ENCODE results near the gene PRSS16.

PRSS16 gene

GRCh38 chr6:27283279-27283678, 35.8 kb downstream of the PRSS16 start:
- DNase-seq (ENCODE audit: low read depth, low spot score) = no peak

GRCh38 chr6:27286141-27286540, 38.6 kb downstream of the PRSS16 start:
- no peak for DNase-seq (ENCODE audit: low read depth, low spot score)

GRCh38 chr6:27287751-27288135, 40.2 kb downstream of the PRSS16 start:
- DNase-seq (ENCODE audit: low read depth, low spot score) = no peak

- DNase-seq (ENCODE audit: low read depth, low spot score) = no peak
These were observed 40.9 kb downstream of the PRSS16 start for GRCh38 chr6:27288136-27289044.

GRCh38 chr6:27290065-27290849, 42.8 kb downstream of the PRSS16 start:
- DNase-seq (ENCODE audit: low read depth, low spot score) = no peak

GRCh38 chr6:27290850-27291208, 43.3 kb downstream of the PRSS16 start:
- DNase-seq (ENCODE audit: low read depth, low spot score) = no peak

GRCh38 chr6:27293436-27294098, 46.1 kb downstream of the PRSS16 start:
- no peak for DNase-seq (ENCODE audit: low read depth, low spot score)

GRCh38 chr6:27294409-27294808, 46.9 kb downstream of the PRSS16 start:
- no peak for DNase-seq (ENCODE audit: low read depth, low spot score)

GRCh38 chr6:27295301-27296079, 48.0 kb downstream of the PRSS16 start:
- DNase-seq (ENCODE audit: low read depth, low spot score) = no peak

- DNase-seq (ENCODE audit: low read depth, low spot score) = no peak
These were observed 48.7 kb downstream of the PRSS16 start for GRCh38 chr6:27296106-27296783.

- DNase-seq (ENCODE audit: low read depth, low spot score) = no peak
These were observed 50.0 kb downstream of the PRSS16 start for GRCh38 chr6:27297484-27297856.

- no peak for DNase-seq (ENCODE audit: low read depth, low spot score)
These were observed 50.6 kb downstream of the PRSS16 start for GRCh38 chr6:27297857-27298730.

- DNase-seq (ENCODE audit: low read depth, low spot score) = no peak
These were observed 56.2 kb downstream of the PRSS16 start for GRCh38 chr6:27303613-27304272.

All from brain pericyte (primary cell).